Peyer's patch (tissue), 4 donors: ENCODE measurements around the gene CDKN2AIPNL.

Source experiments
- CTCF ChIP-seq, 6 experiments: fragments of 450-650 bp in 4 of 6; fragments of 200-600 bp in 2 of 6; sonication (generic) in 1 of 6; IDR thresholded peaks; one replicate each; pipeline ENCODE4 v1.5.1; 2017 to 2019; ENCODE audit warnings: antibody characterized with exemption in 6 of 6, mild to moderate bottlenecking in 3 of 6, moderate library complexity in 1 of 6
- POLR2A ChIP-seq, 2 donors: fragments of 450-650 bp; IDR thresholded peaks; one replicate each; pipeline ENCODE4 v1.5.1; 2017; ENCODE audit warnings: antibody characterized with exemption in 2 of 2, mild to moderate bottlenecking in 2 of 2, moderate library complexity in 2 of 2

- TF ChIP-seq POLR2A (IDR thresholded peaks at IDR 0.05) (peak; percentile 50 to 79), CTCF (IDR thresholded peaks at IDR 0.05) (peak; percentile 71 to 92 (median 86))
Observed at GRCh38 chr5:134411546-134412266, at the start of gene CDKN2AIPNL.
